DMS153 treated with DMSO at 0.1 percent for 48 hours (cell line): ENCODE results near the gene RILPL1.
"Not testable (repeated sequence)": the region's sequence is repeated elsewhere in the genome, so short reads cannot be mapped to it uniquely, and the experiment has no call there.

Experiments
- DNase-seq: peaks from one replicate; lab custom pipeline; 2025; ENCODE audit not compliant: unreplicated experiment; lab: John Stamatoyannopoulos, UW

Gene RILPL1

DNA sequence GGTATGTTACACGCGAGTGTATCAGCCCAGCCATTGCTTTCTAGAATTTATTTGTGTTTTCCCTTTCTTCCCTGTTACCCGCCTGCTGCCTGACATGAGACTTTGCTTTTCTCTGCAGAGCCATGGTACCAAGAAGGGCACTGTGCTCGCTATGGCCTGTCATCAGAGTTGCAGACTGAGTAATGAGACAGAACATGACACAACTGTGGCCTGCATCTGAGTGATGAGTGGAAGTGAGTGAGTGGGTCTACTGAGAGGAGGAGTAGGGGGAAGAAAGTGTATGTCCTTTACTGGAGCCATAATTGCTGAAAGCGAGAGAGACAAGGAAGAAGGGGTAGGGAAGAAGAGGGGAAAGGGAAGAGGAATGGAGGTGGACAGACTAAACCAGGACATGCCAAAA lies 2.9 kb downstream of the RILPL1 start:
- DNase-seq: no peak

DNA sequence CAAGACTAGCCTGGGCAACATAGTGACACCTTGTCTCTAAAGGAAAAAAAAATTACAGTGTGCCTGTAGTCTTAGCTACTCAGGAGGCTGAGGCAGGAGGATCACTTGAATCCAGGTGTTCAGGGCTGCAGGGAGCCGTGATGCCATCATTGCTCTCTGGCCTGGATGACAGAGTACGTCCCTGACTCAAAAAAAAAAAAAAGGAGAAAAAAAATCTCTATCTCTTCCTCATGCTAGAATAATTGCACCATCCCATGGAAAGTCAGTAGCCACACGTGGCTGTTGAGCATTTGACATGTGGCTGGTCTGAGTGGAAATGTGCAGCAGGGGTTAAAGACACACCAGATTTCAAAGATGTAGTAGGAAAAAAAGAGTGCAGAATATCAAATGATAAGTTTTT lies 3.8 kb downstream of the RILPL1 start:
- no peak for DNase-seq

DNA sequence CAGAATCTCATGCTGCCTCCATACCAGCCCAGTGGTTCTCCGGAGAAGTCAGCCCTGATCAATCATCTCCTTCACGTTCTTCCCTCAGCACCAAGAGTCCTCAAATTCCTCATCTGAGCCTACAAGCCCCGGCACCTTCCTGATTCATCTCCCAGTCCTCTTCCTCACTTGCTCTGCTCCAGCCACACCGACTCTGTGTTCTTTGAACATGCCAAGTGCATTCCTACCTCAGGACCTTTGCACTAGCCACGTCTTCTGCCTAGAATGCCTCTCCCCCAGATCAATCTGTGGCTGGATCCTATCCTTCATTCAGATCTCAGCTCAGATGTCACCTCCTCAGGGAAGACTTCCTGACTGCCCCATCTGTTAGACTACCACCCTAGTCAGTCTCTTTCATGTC lies 4.7 kb downstream of the RILPL1 start:
- DNase-seq: no peak

GRCh38 chr12:123526542-123527080 lies 6.9 kb downstream of the RILPL1 start:
- no peak for DNase-seq

DNA sequence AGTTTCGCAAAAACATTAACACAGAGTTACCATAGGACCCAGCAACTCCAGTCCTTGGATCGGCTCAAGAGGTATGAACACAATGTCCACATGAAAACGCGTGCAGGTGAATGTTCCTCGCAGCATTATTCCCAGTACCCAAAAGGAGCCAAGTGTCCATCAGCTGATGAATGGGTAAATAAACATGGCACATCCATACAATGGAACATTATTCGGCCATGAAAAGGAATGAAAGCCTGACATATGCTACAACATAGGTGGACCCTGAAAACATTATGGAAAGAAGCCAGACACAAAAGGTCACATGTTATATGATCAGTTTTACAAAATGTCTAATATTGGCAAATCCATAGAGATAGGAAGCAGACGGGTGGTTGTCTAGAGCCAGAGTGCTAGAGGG lies 9.1 kb downstream of the RILPL1 start:
- no peak for DNase-seq

GRCh38 chr12:123523518-123523917 lies 10.0 kb downstream of the RILPL1 start:
- no peak for DNase-seq

- DNase-seq: no peak
These were observed 11.4 kb downstream of the RILPL1 start for GRCh38 chr12:123522164-123522563.

GRCh38 chr12:123520567-123521474 lies 12.7 kb downstream of the RILPL1 start:
- DNase-seq: no peak

GRCh38 chr12:123519141-123520001 lies 14.1 kb downstream of the RILPL1 start:
- peak; percentile 9 for DNase-seq

- no peak for DNase-seq
These were observed 17.2 kb downstream of the RILPL1 start for GRCh38 chr12:123516216-123516780.

DNA sequence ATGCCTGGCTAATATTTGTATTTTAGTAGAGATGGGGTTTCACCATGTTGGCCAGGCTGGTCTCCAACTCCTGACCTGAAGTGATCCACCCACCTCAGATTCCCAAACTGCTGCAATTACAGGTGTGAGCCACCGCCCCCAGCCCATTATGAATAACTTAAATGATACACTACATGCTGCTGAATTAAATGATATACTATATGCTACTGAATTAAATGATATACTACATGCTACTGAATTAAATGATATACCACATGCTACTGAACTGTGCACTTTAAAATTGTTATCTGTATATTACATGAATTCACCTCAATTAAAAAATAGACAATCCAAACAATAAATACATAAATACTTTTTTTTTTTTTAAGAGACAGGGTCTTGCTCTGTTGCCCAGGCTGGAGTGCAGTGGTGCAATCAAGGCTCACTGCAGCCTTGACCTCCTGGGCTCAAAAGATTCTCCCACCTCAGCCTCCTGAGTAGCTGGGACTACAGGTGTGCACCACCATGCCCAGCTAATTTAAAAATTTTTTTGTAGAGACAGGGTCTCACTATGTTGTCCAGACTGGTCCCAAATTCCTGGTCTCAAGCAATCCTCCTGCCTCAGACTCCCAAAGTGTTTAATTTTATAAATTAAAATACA lies 18.8 kb downstream of the RILPL1 start:
- DNase-seq: not testable (repeated sequence)

DNA sequence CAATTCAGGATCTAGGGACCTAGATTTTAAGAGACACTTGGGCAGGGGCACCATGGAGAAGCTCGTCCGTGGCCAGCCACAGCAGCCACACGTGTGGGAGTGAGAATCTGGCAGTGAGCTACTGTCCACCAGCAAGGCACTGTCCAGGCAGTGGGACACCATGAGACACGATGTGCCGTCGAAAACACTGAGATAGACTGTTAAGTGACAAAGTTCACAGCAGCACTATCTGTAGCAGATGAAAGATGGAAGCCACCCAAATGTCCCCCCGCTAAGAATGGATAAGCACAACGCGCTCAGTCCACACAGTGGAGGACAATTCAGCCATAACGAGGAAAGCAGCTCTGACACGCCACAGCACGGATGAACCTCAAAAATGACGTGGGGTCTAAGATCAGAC lies 19.7 kb downstream of the RILPL1 start:
- DNase-seq: no peak

DNA sequence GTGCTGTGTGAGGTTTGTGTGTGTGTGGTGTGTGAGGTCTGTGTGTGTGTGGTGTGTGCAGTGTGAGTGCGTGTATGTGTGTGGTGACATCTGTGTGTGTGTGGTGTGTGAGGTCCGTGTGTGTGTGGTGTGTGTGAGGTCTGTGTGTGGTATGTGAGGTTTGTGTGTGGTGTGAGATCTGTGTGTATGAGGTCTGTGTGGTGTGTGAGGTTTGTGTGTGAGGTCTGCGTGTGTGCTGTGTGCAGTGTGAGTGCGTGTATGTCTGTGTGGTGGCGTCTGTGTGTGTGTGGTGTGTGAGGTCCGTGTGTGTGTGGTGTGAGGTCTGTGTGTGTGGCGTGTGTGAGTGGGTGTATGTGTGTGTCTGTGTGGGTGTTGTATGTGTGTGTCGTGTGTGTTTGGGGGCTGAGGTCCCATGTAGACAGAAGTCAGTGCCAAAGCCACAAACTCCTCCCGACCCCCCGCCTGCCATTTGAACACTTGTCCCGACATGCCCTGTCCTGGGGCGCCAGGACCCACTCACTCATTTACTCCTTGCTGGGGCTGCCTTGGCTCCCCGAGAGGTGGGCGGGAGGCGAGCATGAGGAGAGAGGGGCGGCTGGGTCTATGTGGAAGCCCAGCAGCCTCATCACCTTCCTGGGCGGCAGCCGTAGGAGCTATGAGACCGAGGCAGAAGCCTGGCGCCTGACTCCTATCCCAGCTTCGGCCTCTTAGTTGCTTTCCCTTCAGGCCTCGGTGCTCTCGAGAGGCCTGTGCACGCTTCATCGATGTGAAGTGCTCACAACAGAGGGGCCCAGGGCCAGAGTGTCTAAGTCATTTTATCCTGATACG lies 20.5 kb downstream of the RILPL1 start:
- no peak for DNase-seq

- DNase-seq: no peak
These were observed 26.7 kb downstream of the RILPL1 start for GRCh38 chr12:123506843-123507236.

DNA sequence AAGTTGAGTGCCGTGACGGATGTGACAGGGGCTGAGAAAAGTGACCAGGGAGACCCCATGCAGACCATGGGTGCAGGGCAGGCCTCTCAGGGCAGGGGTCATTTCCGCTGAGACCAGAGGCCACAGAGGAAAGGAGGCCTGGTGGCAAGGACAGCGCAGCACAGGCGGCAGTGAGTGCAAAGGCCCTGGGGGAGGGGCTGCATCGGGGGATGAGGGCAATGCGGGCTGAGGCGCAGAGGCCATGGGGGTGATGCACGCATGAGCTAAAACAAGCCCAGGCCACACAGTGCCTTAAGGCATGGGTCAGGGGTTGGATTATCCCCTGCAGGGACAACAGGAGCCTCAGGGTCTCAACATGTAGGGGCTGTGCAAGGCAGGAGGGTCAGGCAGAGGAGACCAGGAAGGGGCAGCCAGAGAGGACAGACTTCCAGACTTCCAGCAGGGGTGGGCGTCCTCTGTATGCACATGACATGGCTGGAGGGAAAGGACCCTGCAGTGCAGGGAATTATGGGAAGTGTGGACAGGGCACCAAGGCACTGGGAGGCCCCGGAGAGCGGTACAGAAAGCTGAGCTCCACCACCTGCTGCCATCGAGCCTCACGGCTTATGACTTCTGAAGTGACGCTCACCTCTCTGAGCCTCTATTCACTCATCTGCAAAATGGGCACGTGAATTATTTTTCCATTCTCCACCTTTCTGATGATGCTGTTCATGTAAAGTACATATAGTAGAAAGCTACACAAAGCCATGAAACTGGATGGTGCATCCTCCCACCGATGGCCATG lies 27.3 kb downstream of the RILPL1 start:
- no peak for DNase-seq

- DNase-seq: no peak
These were observed 31.3 kb downstream of the RILPL1 start for GRCh38 chr12:123502163-123502704.

DNA sequence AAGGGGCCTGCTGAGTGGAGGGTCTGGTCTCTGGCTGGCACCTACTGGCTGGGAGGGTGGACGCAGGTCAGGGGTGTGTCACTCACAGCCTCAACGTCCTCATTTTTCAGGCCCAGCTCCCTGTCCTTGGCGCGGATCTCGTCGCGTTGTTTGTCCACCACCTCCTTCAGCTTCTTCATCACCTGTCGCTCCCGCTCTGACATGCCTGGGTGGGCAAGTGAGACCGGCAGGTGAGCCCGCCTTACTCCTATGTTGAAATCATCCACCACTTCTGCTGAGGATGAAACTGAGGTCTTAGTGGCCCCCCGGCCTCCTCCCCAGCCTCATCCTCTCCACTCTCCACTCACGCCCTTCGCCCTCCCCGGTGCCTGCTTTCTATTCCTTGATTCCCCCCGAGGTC lies 34.2 kb downstream of the RILPL1 start:
- DNase-seq: no peak

GRCh38 chr12:123498126-123498825 lies 35.2 kb downstream of the RILPL1 start:
- no peak for DNase-seq
